Esophagus squamous epithelium (tissue), 5 donors: ENCODE results near the gene ZNF217. TPM values are rescaled to one million over a fixed set of nuclear protein-coding genes. Genes with fewer than 3 reads are reported as not detected.
"Not testable (repeated sequence)": the region's sequence is repeated elsewhere in the genome, so short reads cannot be mapped to it uniquely, and the experiment has no call there.

Experiments
- DNase-seq: peaks from one replicate; lab custom pipeline; 2025; lab: John Stamatoyannopoulos, UW
- H3K27ac ChIP-seq, 4 donors: fragments of 200-600 bp; sonication (generic); one replicate each; pipeline ENCODE4 v1.5.1; 2016 to 2019; ENCODE audit warnings: mild to moderate bottlenecking in 1 of 4
- H3K27me3 ChIP-seq, 4 donors: fragments of 200-600 bp; sonication (generic); 1 replicate in 3 of 4; 2 replicates in 1 of 4; pipeline versions ENCODE4 v1.5.1 to v1.6.0; 2017 to 2021; ENCODE audit warnings: antibody characterized with exemption in 1 of 4
- H3K36me3 ChIP-seq, 3 donors: fragments of 200-600 bp; sonication (generic); one replicate each; pipeline ENCODE4 v1.5.1; 2016 to 2019
- H3K4me1 ChIP-seq, 3 donors: fragments of 200-600 bp; sonication (generic); one replicate each; pipeline ENCODE4 v1.5.1; 2017 to 2019
- H3K4me3 ChIP-seq, 4 donors: fragments of 200-600 bp; sonication (generic); 1 replicate in 3 of 4; 2 replicates in 1 of 4; pipeline ENCODE4 v1.5.1; 2016 to 2019; ENCODE audit warnings: mild to moderate bottlenecking in 2 of 4, moderate library complexity in 1 of 4
- H3K9me3 ChIP-seq, 3 donors: fragments of 200-600 bp; sonication (generic); one replicate each; pipeline ENCODE4 v1.5.1; 2016 to 2019
- POLR2A ChIP-seq, 4 donors: fragments of 450-650 bp; IDR thresholded peaks; one replicate each; pipeline ENCODE4 v1.6.1; 2017; ENCODE audit warnings: antibody characterized with exemption in 4 of 4, mild to moderate bottlenecking in 4 of 4, moderate library complexity in 3 of 4
- WGBS, 2 donors: methylation state at CpG; one replicate each; pipeline ENCODE4 v1.1.5; 2018; 5-methylcytosine and 5-hydroxymethylcytosine counted together
- intact Hi-C: fragments of 100-400 bp; cut with DNase I; formaldehyde crosslinking; loops from one replicate; pipeline ENCODE4 v1.15.0; 2022
- total RNA-seq, 4 donors: library from RNA; depleted of rRNA; stranded (reverse); fragments of >200 nt; gene quantifications; one replicate each; pipeline ENCODE4 v1.1.0, GENCODE V29; 2016
- TF ChIP-seq, protein P1 (sequence below), 6 experiments: fragments of 450-650 bp in 4 of 6; fragments of 200-600 bp in 2 of 6; sonication (generic) in 2 of 6; IDR thresholded peaks; one replicate each; pipeline ENCODE4 v1.5.1; 2016 to 2019; ENCODE audit warnings: antibody characterized with exemption in 6 of 6, mild to moderate bottlenecking in 4 of 6, moderate library complexity in 4 of 6
- donor health status: DM: yes; HTN: yes; CAD: no.

Gene ZNF217
- total RNA-seq, 4 donors from 2014 or later: 20.7 to 27.5 (median 22.2) TPM

DNA sequence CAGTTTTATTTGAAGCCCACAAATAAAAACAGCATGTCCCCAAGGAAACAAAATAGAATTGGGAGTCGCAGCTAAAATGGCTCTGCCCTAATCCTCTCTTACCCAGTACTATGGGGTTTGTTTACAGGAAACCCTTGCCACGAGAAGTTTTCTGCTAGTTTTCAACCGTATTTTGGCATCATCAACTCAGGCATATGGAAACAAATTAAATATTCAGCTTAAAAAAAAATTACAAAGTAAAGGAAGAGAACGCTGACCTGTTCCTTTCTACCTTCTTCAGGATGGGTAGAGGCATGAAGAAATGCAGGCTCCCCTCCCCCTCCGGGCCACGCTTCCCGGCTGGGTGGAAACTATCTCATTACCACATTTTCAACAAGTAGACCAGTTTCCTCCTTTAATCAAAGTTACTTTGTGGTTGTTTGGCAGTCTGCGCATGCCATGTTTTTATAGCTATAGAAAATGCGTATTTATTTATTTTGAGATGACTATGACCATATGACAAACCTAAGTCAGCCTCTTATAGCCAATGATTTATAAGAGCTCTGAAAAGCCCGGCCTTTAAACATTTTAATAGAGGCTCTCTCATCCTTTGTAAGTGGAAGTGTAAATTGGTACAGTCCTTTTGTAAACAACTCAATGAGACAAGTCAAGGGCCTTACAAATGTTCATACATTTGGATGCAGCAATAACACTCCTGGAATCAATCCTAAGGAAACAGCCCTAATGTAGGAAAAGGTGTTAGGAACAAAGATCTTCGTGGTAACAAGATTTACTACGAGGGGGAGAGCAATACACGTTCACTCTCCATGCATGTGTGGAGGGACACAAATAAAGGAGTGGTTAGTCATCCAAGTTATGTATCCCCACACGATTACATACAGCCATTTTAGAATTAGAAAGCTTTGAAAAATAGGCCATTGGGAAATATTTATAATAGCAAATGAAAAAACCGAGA is 16.1 kb upstream of the ZNF217 start:
- Histone ChIP-seq H3K4me3 (peak overlapping the region in 1 of 4 donors; percentile 37), H3K27me3 (no peaks in the 10 kb centered on the region), H3K27ac (peak overlapping the region; percentile 66 to 80 (median 74)), H3K4me1 (peaks cover 0 to 48% (median 15%) of the 10 kb centered on the region in 3 donors), H3K36me3 (no peaks in the 10 kb centered on the region), H3K9me3 (no peaks in the 10 kb centered on the region)
- DNase-seq: peak; percentile 15
- 41 to 43% methylated on average over 15 of the region's 15 CpGs for WGBS, 2 donors
- intact Hi-C loops: no loop called here
- TF ChIP-seq, protein P1, sequence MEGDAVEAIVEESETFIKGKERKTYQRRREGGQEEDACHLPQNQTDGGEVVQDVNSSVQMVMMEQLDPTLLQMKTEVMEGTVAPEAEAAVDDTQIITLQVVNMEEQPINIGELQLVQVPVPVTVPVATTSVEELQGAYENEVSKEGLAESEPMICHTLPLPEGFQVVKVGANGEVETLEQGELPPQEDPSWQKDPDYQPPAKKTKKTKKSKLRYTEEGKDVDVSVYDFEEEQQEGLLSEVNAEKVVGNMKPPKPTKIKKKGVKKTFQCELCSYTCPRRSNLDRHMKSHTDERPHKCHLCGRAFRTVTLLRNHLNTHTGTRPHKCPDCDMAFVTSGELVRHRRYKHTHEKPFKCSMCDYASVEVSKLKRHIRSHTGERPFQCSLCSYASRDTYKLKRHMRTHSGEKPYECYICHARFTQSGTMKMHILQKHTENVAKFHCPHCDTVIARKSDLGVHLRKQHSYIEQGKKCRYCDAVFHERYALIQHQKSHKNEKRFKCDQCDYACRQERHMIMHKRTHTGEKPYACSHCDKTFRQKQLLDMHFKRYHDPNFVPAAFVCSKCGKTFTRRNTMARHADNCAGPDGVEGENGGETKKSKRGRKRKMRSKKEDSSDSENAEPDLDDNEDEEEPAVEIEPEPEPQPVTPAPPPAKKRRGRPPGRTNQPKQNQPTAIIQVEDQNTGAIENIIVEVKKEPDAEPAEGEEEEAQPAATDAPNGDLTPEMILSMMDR (IDR thresholded peaks at IDR 0.05): no peak
- no peak for TF ChIP-seq POLR2A (IDR thresholded peaks at IDR 0.05)

DNA sequence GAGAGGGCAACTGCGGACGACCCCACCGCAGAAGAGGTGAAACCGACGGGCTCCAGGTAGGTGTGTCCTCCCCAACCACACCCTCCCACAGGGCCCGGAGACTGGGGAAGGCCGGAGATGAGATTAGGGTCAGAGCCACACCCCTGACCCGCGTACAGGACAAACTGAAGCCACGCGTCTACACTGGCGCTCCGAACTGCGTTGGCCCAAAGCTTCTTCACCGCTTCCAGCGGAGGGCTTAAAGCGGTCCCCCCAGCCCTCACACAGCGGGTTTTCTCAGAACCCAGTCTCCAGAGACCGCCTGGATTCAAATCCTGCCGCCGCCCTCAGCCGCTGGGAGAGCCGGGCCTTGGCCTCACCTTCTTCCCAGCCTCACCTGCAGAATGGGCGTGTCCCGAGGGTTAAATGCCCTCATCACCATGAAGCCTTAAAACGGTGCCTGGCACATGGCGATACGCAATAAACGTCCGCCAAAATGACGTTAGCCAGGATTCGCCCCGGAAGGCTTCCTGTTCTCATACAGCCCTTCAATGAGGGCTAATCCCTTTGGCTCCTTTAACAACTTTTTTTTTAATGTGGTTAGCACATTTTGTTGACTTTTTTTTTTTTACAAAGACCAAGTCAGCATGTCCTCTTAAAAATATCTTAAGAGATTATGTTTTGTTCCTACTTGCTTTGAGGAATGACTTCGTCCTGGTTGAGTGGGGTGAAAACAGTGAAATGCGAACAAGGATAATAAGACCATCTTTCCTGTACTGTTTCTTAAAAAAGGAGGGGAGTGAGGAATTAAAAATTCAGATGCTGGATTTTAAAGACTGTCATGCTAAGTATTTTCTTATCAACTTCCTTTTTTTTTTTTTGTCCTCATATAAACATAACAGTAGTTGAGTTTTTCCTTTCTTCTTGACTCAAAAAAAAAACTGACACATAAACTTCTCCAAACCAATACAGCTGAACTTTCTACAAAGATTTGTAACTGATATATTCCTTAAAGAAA is 15.1 kb upstream of the ZNF217 start:
- H3K27ac ChIP-seq: peak overlapping the region; percentile 72 to 80 (median 77)
- no peaks in the 10 kb centered on the region for H3K27me3 ChIP-seq
- H3K4me1 ChIP-seq: peaks cover 0 to 48% (median 15%) of the 10 kb centered on the region in 3 donors
- H3K36me3 ChIP-seq: no peaks in the 10 kb centered on the region
- no peak for DNase-seq
- H3K4me3 ChIP-seq: peak overlapping the region; percentile 1 to 37 (median 17)
- H3K9me3 ChIP-seq: no peaks in the 10 kb centered on the region
- TF ChIP-seq, protein P1 (IDR thresholded peaks at IDR 0.05): no peak
- TF ChIP-seq POLR2A (IDR thresholded peaks at IDR 0.05): no peak
- intact Hi-C loops: no loop called here
- 55 to 61% methylated on average over 28 to 34 of the region's 35 CpGs for WGBS, 2 donors

DNA sequence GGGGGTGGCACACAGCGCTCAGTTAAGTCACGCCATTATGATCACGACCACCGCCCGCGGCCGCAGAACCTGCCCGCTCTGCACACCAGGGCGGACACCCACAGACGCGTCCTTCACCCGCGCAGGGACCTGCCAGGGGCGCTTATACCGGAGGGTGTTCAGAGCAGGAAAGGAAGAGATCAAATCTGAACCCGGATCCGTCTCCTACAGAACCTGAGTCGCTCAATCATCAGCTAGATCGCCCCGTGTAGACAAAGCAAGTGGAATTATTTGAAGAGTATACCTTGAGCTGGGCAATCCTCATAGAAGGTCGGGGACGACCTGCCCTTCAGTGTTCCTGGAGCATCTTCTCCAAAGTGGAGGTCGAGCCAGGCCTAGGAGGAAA is 14.4 kb upstream of the ZNF217 start:
- Histone ChIP-seq H3K4me1 (peaks cover 0 to 48% (median 15%) of the 10 kb centered on the region in 3 donors), H3K27ac (peak overlapping the region; percentile 72 to 80 (median 77)), H3K4me3 (peak overlapping the region in 1 of 4 donors; percentile 18), H3K9me3 (no peaks in the 10 kb centered on the region), H3K36me3 (no peaks in the 10 kb centered on the region), H3K27me3 (no peaks in the 10 kb centered on the region)
- intact Hi-C loops: no loop called here
- no peak for DNase-seq
- 93 to 96% methylated on average over 11 to 22 of the region's 23 CpGs for WGBS, 2 donors
- TF ChIP-seq, protein P1 (IDR thresholded peaks at IDR 0.05): no peak
- TF ChIP-seq POLR2A (IDR thresholded peaks at IDR 0.05): no peak

DNA sequence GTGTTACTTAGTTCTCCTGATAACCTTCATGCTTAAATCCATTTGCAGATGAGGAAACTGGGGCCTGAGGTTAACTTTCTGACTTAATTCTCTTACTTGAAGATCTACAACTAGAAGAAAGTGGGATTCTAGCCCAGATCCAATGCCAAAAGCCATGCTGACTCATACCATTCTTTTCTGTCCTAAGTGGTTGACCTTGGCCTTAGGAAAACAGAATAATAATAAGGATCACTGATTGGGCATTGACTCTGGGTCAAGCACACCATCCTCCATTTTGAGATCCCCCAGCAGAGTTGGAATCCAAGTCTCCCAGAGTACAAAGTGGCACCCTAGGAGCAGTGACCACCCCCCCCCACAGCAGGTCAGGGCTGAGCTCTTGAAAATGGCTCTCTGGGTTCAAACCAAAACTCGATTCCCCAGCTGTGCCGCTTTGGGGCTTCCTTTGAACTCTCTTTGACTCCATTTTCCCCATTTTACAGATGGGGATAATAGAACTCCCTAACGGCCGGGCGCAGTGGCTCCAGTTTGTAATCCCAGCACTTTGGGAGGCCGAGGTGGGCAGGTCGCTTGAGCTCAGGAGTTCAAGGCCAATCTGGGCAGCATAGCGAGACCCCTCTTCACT is 12.8 kb upstream of the ZNF217 start:
- Histone ChIP-seq H3K9me3 (no peaks in the 10 kb centered on the region), H3K27ac (peak overlapping the region in 1 of 4 donors; percentile 3), H3K4me1 (peaks cover 0 to 46% (median 15%) of the 10 kb centered on the region in 3 donors), H3K27me3 (no peaks in the 10 kb centered on the region), H3K36me3 (no peaks in the 10 kb centered on the region), H3K4me3 (no peak overlapping the region)
- TF ChIP-seq, protein P1 (IDR thresholded peaks at IDR 0.05): no peak
- TF ChIP-seq POLR2A (IDR thresholded peaks at IDR 0.05): no peak
- 71 to 89% methylated on average over 2 to 4 of the region's 8 CpGs for WGBS, 2 donors
- intact Hi-C loops: no loop called here
- DNase-seq: no peak

DNA sequence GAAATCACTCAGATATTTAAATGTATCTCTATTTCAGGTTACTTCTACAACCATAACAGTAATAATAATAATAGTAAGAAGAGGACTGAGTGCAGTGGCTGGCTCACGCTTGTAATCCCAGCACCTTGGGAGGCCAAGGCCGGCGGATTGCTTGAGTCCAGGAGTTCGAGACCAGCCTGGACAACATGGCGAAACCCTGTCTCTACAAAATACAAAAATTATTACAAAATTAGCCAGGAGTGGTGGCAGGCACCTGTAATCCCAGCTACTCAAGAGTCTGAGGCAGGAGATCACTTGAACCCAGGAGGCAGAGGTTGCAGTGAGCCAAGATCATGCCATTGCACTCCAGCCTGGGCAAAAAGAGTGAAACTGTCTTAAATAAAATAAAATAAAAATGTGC is 11.8 kb upstream of the ZNF217 start:
- intact Hi-C loops, H3K27ac ChIP-seq, DNase-seq, H3K36me3 ChIP-seq, H3K4me3 ChIP-seq, H3K9me3 ChIP-seq, H3K27me3 ChIP-seq: not testable (repeated sequence)
- peaks cover 0 to 41% (median 15%) of the 10 kb centered on the region in 3 donors for H3K4me1 ChIP-seq
- 93 to 100% methylated on average over 5 of the region's 5 CpGs for WGBS, 2 donors

DNA sequence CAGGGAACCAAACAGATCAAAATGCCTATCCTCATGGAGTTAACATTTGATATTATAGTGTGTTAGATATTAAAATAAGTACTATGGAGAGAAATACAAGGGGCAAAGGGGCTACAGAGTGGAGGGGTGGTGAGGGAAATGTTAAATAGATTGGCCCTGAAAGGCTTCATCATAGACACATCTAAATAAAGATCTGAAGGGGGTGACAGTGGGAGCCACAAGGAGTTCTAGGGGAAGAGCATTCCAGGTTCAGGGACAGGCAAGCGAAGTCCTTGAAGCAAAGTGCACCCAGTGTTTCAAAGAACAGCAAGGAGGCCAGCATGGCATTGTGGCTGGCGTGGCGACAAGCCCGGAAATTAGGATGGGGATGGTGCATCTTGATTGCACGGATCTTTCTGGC is 11.2 kb upstream of the ZNF217 start:
- WGBS, 2 donors: 83 to 100% methylated on average over 1 of the region's 5 CpGs
- intact Hi-C loops: not testable (repeated sequence)

More for the DNA sequence above, 11.2 kb upstream of the ZNF217 start:
- DNase-seq, H3K27me3 ChIP-seq, H3K27ac ChIP-seq, H3K36me3 ChIP-seq, H3K9me3 ChIP-seq, H3K4me3 ChIP-seq: not testable (repeated sequence)
- H3K4me1 ChIP-seq: peaks cover 0 to 38% (median 12%) of the 10 kb centered on the region in 3 donors
